Thoracic aorta (tissue), 2 donors: ENCODE measurements around the gene SARM1. TPM values are rescaled to one million over a fixed set of nuclear protein-coding genes. Genes with fewer than 3 reads are reported as not detected.

Source experiments
- ATAC-seq: fragments of 150-250 bp; one replicate; pipeline ENCODE4 v1.8.0; 2017; ENCODE audit warnings: low read depth; ENCODE audit not compliant: insufficient number of reproducible peaks, low FRiP score
- DNase-seq: peaks from one replicate; pipeline ENCODE4 v3.0.0-alpha.2; 2020; ENCODE audit warnings: low spot score
- H3K27ac ChIP-seq, 2 donors: fragments of 200-600 bp; sonication (generic); 1 replicate in 1 of 2; 2 replicates in 1 of 2; pipeline ENCODE4 v1.5.1; 2016; ENCODE audit warnings: mild to moderate bottlenecking in 2 of 2, moderate library complexity in 2 of 2
- H3K27me3 ChIP-seq: fragments of 200-600 bp; sonication (generic); replicated peaks from 2 replicates; pipeline ENCODE4 v1.6.0; 2016; ENCODE audit warnings: mild to moderate bottlenecking; ENCODE audit not compliant: insufficient read depth
- H3K36me3 ChIP-seq: fragments of 200-600 bp; sonication (generic); one replicate; pipeline ENCODE4 v1.5.1; 2016
- H3K4me1 ChIP-seq, 2 donors: fragments of 200-600 bp; sonication (generic); 1 replicate in 1 of 2; 2 replicates in 1 of 2; pipeline versions ENCODE4 v1.5.1 to v1.6.0; 2016; ENCODE audit warnings: low read depth in 2 of 2, mild to moderate bottlenecking in 1 of 2; ENCODE audit not compliant: control insufficient read depth in 1 of 2
- H3K4me3 ChIP-seq: fragments of 200-600 bp; sonication (generic); 2 replicates; pipeline ENCODE4 v1.5.1; 2016; ENCODE audit warnings: mild to moderate bottlenecking
- H3K9me3 ChIP-seq: fragments of 200-600 bp; sonication (generic); 2 replicates; pipeline ENCODE4 v1.5.1; 2016
- CTCF ChIP-seq: fragments of 200-600 bp; sonication (generic); IDR thresholded peaks from one replicate; pipeline ENCODE4 v1.5.1; 2019; ENCODE audit warnings: antibody characterized with exemption
- total RNA-seq, 2 donors: library from RNA; depleted of rRNA; stranded (reverse); fragments of >200 nt; gene quantifications; one replicate each; pipeline versions ENCODE4 v1.1.0 to v1.2.3, GENCODE V29; 2016

The SARM1 gene
- total RNA-seq, 2 donors from 2014 or later: 19.5 to 24.1 TPM

GRCh38 chr17:28372203-28372944 lies 880 bp downstream of the SARM1 start:
- peaks cover 11 to 28% of the 10 kb centered on the region in 2 donors for H3K4me1 ChIP-seq

GRCh38 chr17:28372945-28373274 lies 1.4 kb downstream of the SARM1 start:
- H3K4me3 ChIP-seq: peak overlapping the region; percentile 73
- no peak for DNase-seq
- no peaks in the 10 kb centered on the region for H3K27me3 ChIP-seq

More at GRCh38 chr17:28372203-28372944, 880 bp downstream of the SARM1 start:
- Histone ChIP-seq H3K27me3 (no peaks in the 10 kb centered on the region), H3K4me3 (peak overlapping the region; percentile 73), H3K36me3 (no peaks in the 10 kb centered on the region), H3K27ac (peak overlapping the region; percentile 64 to 70), H3K9me3 (no peaks in the 10 kb centered on the region)
- ATAC-seq: no peak
- DNase-seq: no peak
- TF ChIP-seq CTCF: no peak

GRCh38 chr17:28379814-28380801 lies 8.6 kb downstream of the SARM1 start:
- Histone ChIP-seq H3K4me3 (no peak overlapping the region), H3K9me3 (no peaks in the 10 kb centered on the region), H3K4me1 (no peaks in the 10 kb centered on the region), H3K27me3 (no peaks in the 10 kb centered on the region), H3K36me3 (no peaks in the 10 kb centered on the region), H3K27ac (no peak overlapping the region)
- no peak for ATAC-seq
- no peak for DNase-seq
- TF ChIP-seq CTCF: no peak

More at GRCh38 chr17:28372945-28373274, 1.4 kb downstream of the SARM1 start:
- no peak overlapping the region for H3K27ac ChIP-seq
- H3K9me3 ChIP-seq: no peaks in the 10 kb centered on the region
- ATAC-seq: no peak
- H3K4me1 ChIP-seq: peaks cover 11 to 28% of the 10 kb centered on the region in 2 donors
- no peaks in the 10 kb centered on the region for H3K36me3 ChIP-seq
- TF ChIP-seq CTCF: no peak

GRCh38 chr17:28381141-28381825 lies 9.8 kb downstream of the SARM1 start:
- no peaks in the 10 kb centered on the region for H3K4me1 ChIP-seq
- DNase-seq (no peak), ATAC-seq (no peak)
- no peak overlapping the region for H3K4me3 ChIP-seq
- H3K27me3 ChIP-seq: no peaks in the 10 kb centered on the region
- no peaks in the 10 kb centered on the region for H3K9me3 ChIP-seq
- TF ChIP-seq CTCF: no peak
- no peaks in the 10 kb centered on the region for H3K36me3 ChIP-seq
- H3K27ac ChIP-seq: no peak overlapping the region
